Bronchial epithelial cell (primary cell): ENCODE measurements around the gene SMYD3. TPM values are rescaled to one million over a fixed set of nuclear protein-coding genes. Genes with fewer than 3 reads are reported as not detected.
"Not testable (repeated sequence)": the region's sequence is repeated elsewhere in the genome, so short reads cannot be mapped to it uniquely, and the experiment has no call there.

Experiments
- DNase-seq: peaks from one replicate; pipeline ENCODE4 v3.0.0-alpha.2; 2010; ENCODE audit warnings: low read depth
- FAIRE-seq: peaks from 2 replicates; lab custom pipeline; 2011; peaks lifted over from hg19 to GRCh38; lab: Jason Lieb, UNC
- H3K27me3 ChIP-seq: 2 replicates; pipeline ENCODE4 v1.5.1; 2011; ENCODE audit warnings: low read length; ENCODE audit not compliant: control insufficient read depth, insufficient read depth
- H3K36me3 ChIP-seq: 2 replicates; pipeline ENCODE4 v1.5.1; 2011; ENCODE audit warnings: low read length; ENCODE audit not compliant: control insufficient read depth, insufficient read depth
- H3K4me3 ChIP-seq: 2 replicates; pipeline ENCODE4 v1.5.1; 2011; ENCODE audit warnings: mild to moderate bottlenecking, low read depth, low read length, control low read depth
- total RNA-seq: library from RNA; depleted of rRNA; stranded (reverse); fragments of >200 nt; gene quantifications from 2 replicates; pipeline ENCODE4 v1.2.1, GENCODE V29; 2014
- TF ChIP-seq, protein P1 (sequence below): IDR thresholded peaks from 2 replicates; pipeline ENCODE4 v1.5.1; 2011; ENCODE audit warnings: mild to moderate bottlenecking, moderate library complexity, low read length, control low read depth, inconsistent platforms; ENCODE audit not compliant: insufficient read depth, severe bottlenecking

The SMYD3 gene
- total RNA-seq, 1 donor from 2014 or later: 17.4 TPM

DNA sequence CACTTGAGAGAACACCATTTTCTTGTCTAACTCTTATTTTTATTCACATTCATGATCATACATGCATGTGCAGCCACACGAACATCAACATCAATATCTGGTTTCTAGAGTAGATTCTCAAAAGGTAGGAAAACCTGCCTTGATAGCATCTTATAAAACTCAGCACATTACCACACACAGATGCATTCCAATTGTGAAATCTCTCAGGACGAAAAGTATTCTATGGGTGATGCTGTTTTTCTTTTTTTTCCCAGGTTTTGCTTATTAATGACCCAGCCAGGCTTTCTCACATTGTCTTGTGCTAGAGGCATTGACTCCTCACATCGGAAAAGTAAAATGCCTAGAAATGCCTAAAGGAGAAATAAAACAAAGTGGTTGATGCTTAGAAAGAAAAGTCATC is 789.5 kb downstream of the SMYD3 start:
- no peak for FAIRE-seq

DNA sequence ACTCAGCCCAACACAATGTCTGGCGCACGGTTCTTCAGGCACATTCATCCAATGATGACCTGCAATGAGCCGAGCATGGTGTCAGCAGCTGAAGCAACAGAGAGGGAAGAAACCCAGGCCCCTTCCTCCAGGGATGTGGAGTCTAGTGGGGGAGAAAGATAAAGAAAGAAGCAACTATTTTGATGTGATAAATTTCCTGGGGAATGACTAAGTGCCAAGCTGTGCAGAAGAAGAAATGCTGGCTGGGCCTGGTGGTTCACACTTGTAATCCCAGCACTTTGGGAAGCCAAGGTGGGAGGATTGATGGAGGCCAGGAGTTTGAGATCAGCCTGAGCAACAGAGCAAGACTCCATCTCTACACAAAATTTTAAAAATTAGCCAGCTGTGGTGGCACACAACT is 790.5 kb downstream of the SMYD3 start:
- TF ChIP-seq, protein P1, sequence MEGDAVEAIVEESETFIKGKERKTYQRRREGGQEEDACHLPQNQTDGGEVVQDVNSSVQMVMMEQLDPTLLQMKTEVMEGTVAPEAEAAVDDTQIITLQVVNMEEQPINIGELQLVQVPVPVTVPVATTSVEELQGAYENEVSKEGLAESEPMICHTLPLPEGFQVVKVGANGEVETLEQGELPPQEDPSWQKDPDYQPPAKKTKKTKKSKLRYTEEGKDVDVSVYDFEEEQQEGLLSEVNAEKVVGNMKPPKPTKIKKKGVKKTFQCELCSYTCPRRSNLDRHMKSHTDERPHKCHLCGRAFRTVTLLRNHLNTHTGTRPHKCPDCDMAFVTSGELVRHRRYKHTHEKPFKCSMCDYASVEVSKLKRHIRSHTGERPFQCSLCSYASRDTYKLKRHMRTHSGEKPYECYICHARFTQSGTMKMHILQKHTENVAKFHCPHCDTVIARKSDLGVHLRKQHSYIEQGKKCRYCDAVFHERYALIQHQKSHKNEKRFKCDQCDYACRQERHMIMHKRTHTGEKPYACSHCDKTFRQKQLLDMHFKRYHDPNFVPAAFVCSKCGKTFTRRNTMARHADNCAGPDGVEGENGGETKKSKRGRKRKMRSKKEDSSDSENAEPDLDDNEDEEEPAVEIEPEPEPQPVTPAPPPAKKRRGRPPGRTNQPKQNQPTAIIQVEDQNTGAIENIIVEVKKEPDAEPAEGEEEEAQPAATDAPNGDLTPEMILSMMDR: no peak
- no peaks in the 10 kb centered on the region for H3K36me3 ChIP-seq
- H3K4me3 ChIP-seq: no peak overlapping the region
- H3K27me3 ChIP-seq: peaks cover 1% of the 10 kb centered on the region
- no peak for FAIRE-seq
- DNase-seq: no peak

More for the DNA sequence above, 789.5 kb downstream of the SMYD3 start:
- Histone ChIP-seq H3K27me3 (peaks cover 1% of the 10 kb centered on the region), H3K36me3 (no peaks in the 10 kb centered on the region), H3K4me3 (no peak overlapping the region)
- no peak for DNase-seq
- TF ChIP-seq, protein P1: no peak

GRCh38 chr1:245715970-245716369 is 791.1 kb downstream of the SMYD3 start:
- Histone ChIP-seq H3K4me3 (no peak overlapping the region), H3K36me3 (no peaks in the 10 kb centered on the region), H3K27me3 (peaks cover 1% of the 10 kb centered on the region)
- DNase-seq: peak; percentile 93
- TF ChIP-seq, protein P1: no peak
- peak; percentile 91 for FAIRE-seq

- FAIRE-seq (no peak), DNase-seq (no peak)
- TF ChIP-seq, protein P1: no peak
- Histone ChIP-seq H3K27me3 (peaks cover 1% of the 10 kb centered on the region), H3K36me3 (no peaks in the 10 kb centered on the region), H3K4me3 (no peak overlapping the region)
These were observed 791.8 kb downstream of the SMYD3 start for GRCh38 chr1:245715291-245715701.

DNA sequence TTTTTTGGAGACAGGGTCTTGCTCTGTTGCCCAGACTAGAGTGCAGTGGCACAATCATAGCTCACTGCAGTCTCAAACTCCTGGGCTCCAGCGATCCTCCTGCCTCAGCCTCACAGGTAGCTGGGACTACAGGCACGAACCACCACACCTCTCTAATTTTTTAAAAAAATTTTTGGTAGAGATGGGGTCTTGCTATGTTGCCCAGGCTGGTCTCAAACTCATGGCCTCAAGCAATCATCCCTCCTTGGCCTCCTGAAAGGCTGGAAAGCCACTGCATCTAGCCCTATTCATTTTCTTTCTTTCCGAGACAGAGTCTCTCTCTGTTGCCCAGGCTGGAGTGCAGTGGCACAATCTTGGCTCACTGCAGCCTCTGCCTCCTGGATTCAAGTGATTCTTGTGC is 793.1 kb downstream of the SMYD3 start:
- not testable (repeated sequence) for H3K36me3 ChIP-seq, DNase-seq, H3K27me3 ChIP-seq, H3K4me3 ChIP-seq, FAIRE-seq

DNA sequence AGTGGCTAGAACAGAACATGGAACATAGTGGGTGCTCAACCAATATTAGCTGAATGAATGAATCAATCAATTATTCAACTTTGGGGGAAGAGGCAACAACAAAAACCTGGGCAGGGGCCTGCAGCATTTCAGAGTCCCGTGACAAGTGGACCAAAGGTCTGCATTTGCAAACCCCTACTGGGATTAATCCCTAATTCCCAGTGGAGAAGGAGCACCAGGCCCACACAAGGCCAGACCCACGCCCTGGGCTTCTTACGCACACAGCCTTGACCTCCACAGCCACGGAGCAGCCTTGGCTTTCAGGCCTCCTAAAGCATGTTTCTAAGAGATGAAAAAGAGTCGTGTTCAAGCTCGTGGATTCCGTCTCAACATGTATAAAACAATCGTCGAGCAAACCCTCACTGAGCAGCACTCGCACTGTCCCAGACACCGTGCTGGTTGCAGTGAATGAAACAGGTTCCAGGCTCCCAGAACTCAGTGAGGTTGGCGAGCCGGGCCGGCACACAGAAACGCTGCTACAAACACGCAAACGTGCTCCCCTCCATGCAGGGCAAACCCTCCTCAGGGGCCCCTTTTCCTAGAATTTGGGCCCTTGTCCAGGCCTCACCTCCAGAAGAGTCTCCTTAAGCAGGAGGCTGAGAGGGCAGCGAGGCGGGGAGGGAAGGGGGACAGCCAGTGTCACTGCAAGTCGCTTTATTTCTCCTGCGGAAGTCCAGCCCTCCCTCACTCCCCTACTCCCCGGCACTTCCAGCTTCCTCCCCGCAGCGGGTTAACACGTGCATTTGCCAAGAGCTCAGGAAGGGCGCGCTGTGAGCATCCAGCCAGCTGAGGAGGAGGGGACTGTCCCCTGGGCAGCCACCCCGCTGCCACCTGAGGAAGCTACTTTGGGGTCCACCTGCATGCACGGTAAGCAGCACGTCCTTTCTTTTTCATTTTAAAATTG is 795.8 kb downstream of the SMYD3 start:
- TF ChIP-seq, protein P1: no peak
- no peak overlapping the region for H3K4me3 ChIP-seq
- FAIRE-seq: no peak

More for the DNA sequence above, 795.8 kb downstream of the SMYD3 start:
- Histone ChIP-seq H3K27me3 (no peaks in the 10 kb centered on the region), H3K36me3 (no peaks in the 10 kb centered on the region)
- peak; percentile 44 for DNase-seq
